NCI-H2171 treated with DMSO at 0.1 percent for 48 hours (cell line): ENCODE measurements around the gene FAM107A.

ENCODE experiments used
- DNase-seq: peaks from one replicate; lab custom pipeline; 2025; lab: John Stamatoyannopoulos, UW

FAM107A gene

GRCh38 chr3:58577269-58577821, at the start of gene FAM107A:
Gene FAM107A, minus strand, starts transcription at chr3:58577391. Its CDS starts 7,531 bp downstream, at chr3:58569860.
- no peak for DNase-seq

GRCh38 chr3:58625196-58625824, 48.1 kb upstream of the FAM107A start:
- no peak for DNase-seq

GRCh38 chr3:58624550-58624949, 47.4 kb upstream of the FAM107A start:
- DNase-seq: no peak

DNA sequence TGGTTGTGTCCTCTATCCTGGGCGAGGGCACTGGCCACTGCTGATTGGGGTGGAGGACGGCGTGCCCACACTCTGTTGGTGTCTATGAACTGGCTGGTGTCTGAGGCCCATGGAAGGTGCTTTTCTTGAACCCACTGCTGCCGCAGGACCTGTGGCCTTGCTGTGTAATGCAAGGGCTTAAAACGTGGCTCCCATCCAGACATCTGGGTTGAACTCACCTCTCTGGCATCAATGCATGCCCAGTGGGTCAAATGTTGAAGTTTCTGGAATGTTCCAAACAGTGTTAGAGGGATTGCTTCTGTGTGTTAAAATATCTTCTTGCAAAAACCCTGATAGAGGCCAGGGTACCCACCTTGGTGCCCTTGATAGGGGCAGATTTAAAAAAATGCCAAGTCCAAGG, 46.8 kb upstream of the FAM107A start:
- DNase-seq: no peak

DNA sequence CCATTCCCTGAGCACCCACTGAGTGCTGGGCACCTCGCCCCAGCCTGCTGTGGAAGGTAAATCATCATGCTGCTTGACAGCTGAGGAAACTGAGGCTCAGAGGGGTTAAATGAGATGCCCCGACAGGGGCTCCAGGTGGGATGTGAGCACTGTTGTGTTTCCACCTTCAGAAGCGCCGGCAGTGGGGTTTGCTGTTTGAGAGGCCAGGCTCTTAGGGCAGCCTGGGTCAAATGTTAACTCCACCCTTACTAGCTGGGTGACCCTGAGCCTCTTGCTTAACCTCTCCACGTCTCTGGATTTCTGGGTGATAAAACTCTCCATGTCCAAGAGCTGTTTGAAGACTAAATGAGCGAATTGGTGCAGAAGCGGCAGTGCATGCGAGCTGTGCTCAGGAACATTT, 46.3 kb upstream of the FAM107A start:
- DNase-seq: no peak

GRCh38 chr3:58622892-58623291, 45.7 kb upstream of the FAM107A start:
- DNase-seq: no peak

- DNase-seq: no peak
Observed at GRCh38 chr3:58622436-58622835, 45.2 kb upstream of the FAM107A start.

DNA sequence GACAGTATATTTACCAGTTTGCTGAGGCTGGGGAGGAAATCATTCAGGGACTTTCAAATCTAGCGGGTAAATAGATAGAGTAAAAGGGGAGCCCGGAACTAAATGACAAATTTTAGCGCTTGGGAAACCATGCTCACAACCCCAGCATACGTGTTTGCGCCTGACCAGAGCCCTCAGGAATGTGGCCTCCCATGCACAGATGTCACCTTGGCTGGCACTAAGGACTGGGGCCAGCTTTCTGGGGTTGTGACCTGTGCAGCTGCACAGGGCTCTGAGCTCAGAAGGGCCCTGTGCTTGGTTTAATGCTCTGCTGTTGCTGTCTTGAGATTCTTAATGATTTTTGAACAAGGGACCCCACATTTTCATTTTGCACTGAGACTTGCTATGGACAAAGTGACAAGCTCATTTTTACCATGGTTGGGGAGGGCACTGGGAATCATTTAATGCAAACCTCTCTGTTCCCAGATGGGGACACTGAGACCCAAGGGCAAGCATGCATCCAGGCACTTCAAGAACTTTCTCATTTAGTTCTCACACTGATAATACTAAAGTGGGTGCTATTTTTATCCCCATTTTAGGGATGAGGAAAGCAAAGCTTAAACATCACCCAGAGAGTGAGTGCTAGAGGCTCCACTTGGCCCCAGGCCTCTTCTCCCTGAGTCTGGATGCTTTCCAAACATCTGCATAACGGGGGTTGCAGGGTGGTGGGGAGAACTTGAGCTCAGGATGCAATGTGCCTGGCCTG, 44.1 kb upstream of the FAM107A start:
- no peak for DNase-seq

DNA sequence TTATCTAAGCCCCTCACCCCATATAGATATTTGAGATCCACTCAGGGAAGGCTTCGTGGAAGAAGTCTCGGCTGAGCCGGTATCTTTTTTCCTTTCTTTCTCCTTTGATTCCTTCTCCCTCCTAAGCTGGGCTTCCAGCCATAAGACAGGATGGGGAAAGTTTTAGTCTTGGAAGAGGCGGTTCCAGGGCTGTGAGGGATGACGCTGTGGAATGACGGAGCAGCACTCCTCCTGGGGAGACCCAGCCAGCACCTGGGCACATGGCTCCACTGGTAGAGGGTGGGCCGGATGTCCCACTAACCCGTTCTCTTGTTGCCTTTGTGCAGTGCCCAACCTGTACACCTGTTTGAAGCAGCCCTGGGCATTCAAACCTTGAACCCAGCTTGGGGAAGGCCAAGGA, 43.2 kb upstream of the FAM107A start:
- DNase-seq: no peak

GRCh38 chr3:58617338-58617761, 40.2 kb upstream of the FAM107A start:
- no peak for DNase-seq

DNA sequence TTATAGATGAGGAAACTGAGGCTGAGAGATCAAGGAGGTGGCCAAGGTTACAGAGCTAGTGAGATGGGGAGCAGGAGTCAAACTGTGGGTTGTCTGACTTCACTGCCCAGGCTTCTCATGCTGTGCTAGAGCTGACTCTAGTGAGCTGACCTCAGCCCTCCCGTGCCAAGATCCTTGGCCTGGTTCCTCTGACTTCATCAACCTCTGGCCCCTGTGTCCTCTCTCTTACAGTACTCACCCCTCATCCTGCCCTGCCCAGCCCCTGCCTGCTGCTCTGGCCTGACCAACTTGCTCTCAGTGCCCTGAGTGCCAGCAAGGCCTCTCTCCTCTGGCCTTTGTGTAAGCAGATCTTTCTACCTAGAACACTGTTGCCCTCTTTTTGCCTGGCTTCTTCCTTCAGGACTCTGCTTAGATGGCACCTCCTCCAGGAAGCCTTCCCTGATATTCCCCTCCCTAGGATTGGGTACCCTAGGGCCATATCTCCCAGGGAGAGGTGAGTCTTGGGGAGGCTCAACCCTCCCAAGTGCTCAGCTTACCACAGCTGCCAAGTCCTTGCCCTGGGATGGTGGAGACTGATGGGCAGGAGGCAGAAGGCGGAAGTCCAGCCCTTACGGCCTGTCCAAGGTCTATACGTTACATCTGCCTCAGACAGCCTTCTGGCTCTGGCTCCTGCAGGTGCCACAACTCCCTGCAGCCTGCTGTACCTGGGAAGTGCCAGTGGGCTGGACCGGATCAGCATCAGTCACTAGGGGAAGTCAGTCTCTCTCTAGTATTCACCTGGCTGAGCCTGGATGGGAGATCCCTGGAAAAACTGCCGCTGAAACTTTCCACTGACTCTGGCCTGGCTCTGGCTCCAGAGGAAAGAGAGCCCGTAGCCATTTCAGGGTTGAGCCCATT, 36.3 kb upstream of the FAM107A start:
- DNase-seq: no peak

GRCh38 chr3:58612830-58613229, 35.6 kb upstream of the FAM107A start:
- DNase-seq: no peak

GRCh38 chr3:58609990-58610389, 32.8 kb upstream of the FAM107A start:
- no peak for DNase-seq

- DNase-seq: peak; percentile 48
Observed at GRCh38 chr3:58608648-58609047, 31.5 kb upstream of the FAM107A start.

- DNase-seq: no peak
Observed at GRCh38 chr3:58607816-58608215, 30.6 kb upstream of the FAM107A start.

DNA sequence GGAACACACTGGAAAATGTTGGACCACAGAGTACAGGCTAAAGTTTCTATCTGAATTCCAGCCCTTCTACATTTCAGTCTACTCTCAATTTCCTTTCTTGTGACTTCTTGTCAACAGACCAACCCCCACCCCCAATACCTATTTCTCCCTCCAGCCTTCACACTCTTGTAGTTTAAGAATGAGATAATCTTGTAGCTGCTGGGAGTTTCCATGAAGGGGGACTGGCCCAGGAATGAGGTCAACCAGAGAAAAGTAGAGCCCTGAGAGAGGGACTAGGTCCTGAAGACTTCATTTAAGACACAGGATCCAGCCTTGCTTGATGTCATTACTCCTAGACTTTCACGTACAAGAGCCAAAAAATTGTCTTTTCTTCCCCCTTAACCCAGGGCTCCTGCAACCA, 29.5 kb upstream of the FAM107A start:
- no peak for DNase-seq

DNA sequence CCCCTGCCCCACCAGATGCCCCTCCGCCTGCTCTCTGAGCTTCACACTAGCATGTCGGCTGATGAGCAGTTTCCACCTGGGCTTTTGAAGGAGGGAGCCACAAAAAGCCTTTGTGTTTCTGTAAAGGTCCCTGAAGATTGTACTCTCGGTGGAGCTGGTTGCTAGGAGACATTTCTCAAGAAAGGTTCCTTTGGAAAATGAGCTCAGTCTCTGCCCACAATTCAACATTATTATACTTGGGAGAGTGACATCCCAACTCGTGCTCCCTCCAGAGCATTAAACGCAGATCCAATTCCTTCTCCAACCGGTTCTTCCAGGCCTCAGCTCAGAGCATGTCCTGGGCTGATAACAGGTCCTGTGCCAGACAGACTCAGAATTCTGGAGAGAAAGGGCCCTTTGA, 26.8 kb upstream of the FAM107A start:
- no peak for DNase-seq

GRCh38 chr3:58603606-58604005, 26.4 kb upstream of the FAM107A start:
- DNase-seq: no peak

GRCh38 chr3:58597770-58598310, 20.6 kb upstream of the FAM107A start:
- DNase-seq: no peak

GRCh38 chr3:58596834-58597518, 19.8 kb upstream of the FAM107A start:
- no peak for DNase-seq

- DNase-seq: no peak
Observed at GRCh38 chr3:58594117-58594516, 16.9 kb upstream of the FAM107A start.
